Measurements from ENCODE around the gene TESK1.
"Not testable (repeated sequence)": the region's sequence is repeated elsewhere in the genome, so short reads cannot be mapped to it uniquely, and the experiment has no call there.

The TESK1 gene

GRCh38 chr9:35583521-35583920 is 21.5 kb upstream of the TESK1 start:
- not testable (repeated sequence) for FAIRE-seq

- FAIRE-seq: not testable (repeated sequence)
Measured at GRCh38 chr9:35584681-35585080, 20.4 kb upstream of the TESK1 start.

- not testable (repeated sequence) for FAIRE-seq
Measured at GRCh38 chr9:35588506-35588905, 16.6 kb upstream of the TESK1 start.

- FAIRE-seq: no peak
Measured at GRCh38 chr9:35593581-35593980, 11.5 kb upstream of the TESK1 start.

- FAIRE-seq: no peak
Measured at GRCh38 chr9:35594471-35594870, 10.6 kb upstream of the TESK1 start.

- FAIRE-seq: not testable (repeated sequence)
Measured at GRCh38 chr9:35596907-35597306, 8.2 kb upstream of the TESK1 start.

GRCh38 chr9:35598866-35599590 is 6.0 kb upstream of the TESK1 start:
- FAIRE-seq: no peak

GRCh38 chr9:35599763-35600604 is 5.1 kb upstream of the TESK1 start:
- no peak for FAIRE-seq

- FAIRE-seq: no peak
Measured at GRCh38 chr9:35603506-35603985, 1.5 kb upstream of the TESK1 start.

- peak; percentile 98 for FAIRE-seq
Measured at GRCh38 chr9:35603986-35604577, 980 bp upstream of the TESK1 start.

GRCh38 chr9:35605351-35606137 is 482 bp downstream of the TESK1 start:
- FAIRE-seq: no peak

GRCh38 chr9:35606138-35606504 is 1.1 kb downstream of the TESK1 start:
- FAIRE-seq: no peak

- FAIRE-seq: no peak
Measured at GRCh38 chr9:35606726-35607125, 1.7 kb downstream of the TESK1 start.

- FAIRE-seq: no peak
Measured at GRCh38 chr9:35608221-35608620, 3.2 kb downstream of the TESK1 start.

GRCh38 chr9:35609001-35609819 is 4.1 kb downstream of the TESK1 start:
- no peak for FAIRE-seq

GRCh38 chr9:35609820-35610163 is 4.7 kb downstream of the TESK1 start:
- FAIRE-seq: no peak

GRCh38 chr9:35611230-35611797 is 6.3 kb downstream of the TESK1 start:
- no peak for FAIRE-seq

GRCh38 chr9:35612066-35612465 is 7.0 kb downstream of the TESK1 start:
- FAIRE-seq: not testable (repeated sequence)

- no peak for FAIRE-seq
Measured at GRCh38 chr9:35612843-35613242, 7.8 kb downstream of the TESK1 start.

- no peak for FAIRE-seq
Measured at GRCh38 chr9:35615981-35616680, 11.1 kb downstream of the TESK1 start.
